HG03520 (cell line): ENCODE measurements around the gene ITGBL1.

Experiments
- ATAC-seq: cut with Tn5 transposase; IDR thresholded peaks from one replicate; pipeline ENCODE4 v1.9.1; 2021; ENCODE audit warnings: mild to moderate bottlenecking, moderate library complexity; ENCODE audit not compliant: unreplicated experiment

ITGBL1 gene

GRCh38 chr13:101555610-101556009 is 103.1 kb downstream of the ITGBL1 start:
- ATAC-seq, result no peak

GRCh38 chr13:101556676-101557123 is 104.2 kb downstream of the ITGBL1 start:
- no peak for ATAC-seq

- no peak for ATAC-seq
Observed at GRCh38 chr13:101565317-101565716, 112.8 kb downstream of the ITGBL1 start.

GRCh38 chr13:101567841-101568240 is 115.4 kb downstream of the ITGBL1 start:
- ATAC-seq, result no peak

- no peak for ATAC-seq
Observed at GRCh38 chr13:101569807-101570206, 117.3 kb downstream of the ITGBL1 start.

GRCh38 chr13:101570410-101570809 is 117.9 kb downstream of the ITGBL1 start:
- ATAC-seq, result no peak

- ATAC-seq, result no peak
Observed at GRCh38 chr13:101572456-101572855, 120.0 kb downstream of the ITGBL1 start.

GRCh38 chr13:101575581-101575980 is 123.1 kb downstream of the ITGBL1 start:
- ATAC-seq, result no peak

GRCh38 chr13:101576455-101576854 is 124.0 kb downstream of the ITGBL1 start:
- ATAC-seq, result no peak

GRCh38 chr13:101576977-101577376 is 124.5 kb downstream of the ITGBL1 start:
- ATAC-seq, result no peak

GRCh38 chr13:101579281-101579802 is 126.9 kb downstream of the ITGBL1 start:
- no peak for ATAC-seq

- no peak for ATAC-seq
Observed at GRCh38 chr13:101584331-101584730, 131.9 kb downstream of the ITGBL1 start.

GRCh38 chr13:101590479-101590878 is 138.0 kb downstream of the ITGBL1 start:
- no peak for ATAC-seq

GRCh38 chr13:101594936-101595335 is 142.5 kb downstream of the ITGBL1 start:
- no peak for ATAC-seq

- no peak for ATAC-seq
Observed at GRCh38 chr13:101596803-101597202, 144.3 kb downstream of the ITGBL1 start.

GRCh38 chr13:101611491-101612475 is 159.3 kb downstream of the ITGBL1 start:
- no peak for ATAC-seq

GRCh38 chr13:101612735-101613134 is 160.3 kb downstream of the ITGBL1 start:
- no peak for ATAC-seq

GRCh38 chr13:101614491-101614890 is 162.0 kb downstream of the ITGBL1 start:
- ATAC-seq, result no peak

- no peak for ATAC-seq
Observed at GRCh38 chr13:101618440-101619187, 166.1 kb downstream of the ITGBL1 start.

- no peak for ATAC-seq
Observed at GRCh38 chr13:101621099-101621498, 168.6 kb downstream of the ITGBL1 start.

GRCh38 chr13:101623470-101624209 is 171.2 kb downstream of the ITGBL1 start:
- no peak for ATAC-seq
